ENCODE measurements around the gene MEI1.

MEI1 gene

DNA sequence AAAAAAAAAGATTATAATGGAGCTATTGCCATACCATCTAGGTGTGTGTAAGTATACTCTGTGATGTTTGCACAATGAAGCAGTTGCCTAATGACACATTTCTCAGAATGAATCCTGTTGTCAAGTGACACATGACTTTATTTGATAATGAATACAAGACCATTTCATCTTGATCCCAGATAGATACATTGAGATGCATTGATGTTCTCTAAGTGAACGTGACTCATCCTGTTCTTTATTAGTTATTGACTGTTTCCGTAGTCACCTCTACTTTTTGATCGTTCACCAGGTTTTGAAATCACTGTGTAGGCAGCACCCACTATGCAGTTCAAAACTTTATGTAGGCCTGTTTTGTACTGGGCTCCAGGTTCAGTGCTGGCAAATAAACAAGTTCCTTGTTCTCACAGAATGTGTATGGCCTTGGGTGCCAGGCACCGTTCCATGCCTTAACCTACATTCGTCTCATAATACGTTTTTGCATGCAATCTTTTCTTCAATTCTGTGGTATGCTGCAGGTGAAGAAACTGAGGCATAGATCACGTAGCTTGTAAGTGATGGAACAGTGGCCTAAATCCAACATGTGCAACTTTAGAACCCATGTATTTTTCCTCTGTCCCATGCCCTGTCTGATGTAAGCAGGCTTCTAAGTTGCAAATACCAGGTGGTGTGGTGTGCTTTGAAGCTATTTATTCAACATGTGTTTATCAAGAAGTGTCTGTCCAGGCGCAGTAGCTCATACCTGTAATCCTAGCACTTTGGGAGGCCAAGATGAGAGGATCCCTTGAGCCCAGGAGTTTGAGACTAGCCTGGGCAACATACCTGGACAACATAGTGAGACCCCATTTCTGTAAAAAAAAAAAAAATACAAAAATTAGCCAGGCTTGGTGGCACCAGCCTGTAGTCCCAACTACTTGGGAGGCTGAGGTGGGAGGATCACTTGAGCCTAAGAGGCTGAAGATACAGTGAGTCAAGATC lies 144.0 kb downstream of the MEI1 start:
- DNase-seq: no peak

DNA sequence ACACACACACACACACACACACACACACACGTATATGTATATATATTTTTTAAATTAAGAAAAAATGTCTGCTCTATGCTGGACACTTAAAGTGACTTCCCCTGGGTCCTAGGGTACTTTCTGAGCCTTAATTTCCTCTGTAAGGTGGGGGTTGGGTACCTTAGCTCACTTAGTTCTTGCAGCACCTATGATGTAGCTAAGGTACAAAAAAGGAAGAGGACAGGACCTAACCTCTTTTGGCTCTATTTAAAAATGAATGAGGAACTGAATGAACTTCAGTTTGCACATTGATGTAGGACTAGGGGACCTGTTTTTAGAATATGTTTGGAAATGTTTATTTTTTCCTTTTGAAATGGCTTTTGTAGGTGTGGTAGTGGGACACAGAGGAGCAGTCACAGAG lies 144.7 kb downstream of the MEI1 start:
- no peak for DNase-seq

DNA sequence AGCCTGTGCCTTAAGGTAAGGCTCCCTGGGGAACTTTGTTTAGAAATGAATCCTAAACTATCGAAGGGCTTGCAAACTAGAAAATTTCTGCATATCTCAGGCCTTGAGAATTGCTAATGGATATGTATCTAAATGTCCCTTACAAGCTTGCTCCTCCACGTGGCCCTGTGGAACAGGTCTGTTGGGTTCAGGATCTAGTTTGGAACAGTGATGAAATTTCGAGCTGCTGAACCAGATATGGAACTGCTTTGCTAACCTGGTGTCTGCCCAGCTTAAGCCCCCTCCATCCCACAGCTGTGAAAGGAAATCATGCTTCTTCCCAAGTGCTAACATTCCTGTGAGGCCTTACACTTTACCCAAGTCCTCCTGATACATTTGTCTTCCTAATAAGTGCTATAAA lies 145.2 kb downstream of the MEI1 start:
- no peak for DNase-seq

DNA sequence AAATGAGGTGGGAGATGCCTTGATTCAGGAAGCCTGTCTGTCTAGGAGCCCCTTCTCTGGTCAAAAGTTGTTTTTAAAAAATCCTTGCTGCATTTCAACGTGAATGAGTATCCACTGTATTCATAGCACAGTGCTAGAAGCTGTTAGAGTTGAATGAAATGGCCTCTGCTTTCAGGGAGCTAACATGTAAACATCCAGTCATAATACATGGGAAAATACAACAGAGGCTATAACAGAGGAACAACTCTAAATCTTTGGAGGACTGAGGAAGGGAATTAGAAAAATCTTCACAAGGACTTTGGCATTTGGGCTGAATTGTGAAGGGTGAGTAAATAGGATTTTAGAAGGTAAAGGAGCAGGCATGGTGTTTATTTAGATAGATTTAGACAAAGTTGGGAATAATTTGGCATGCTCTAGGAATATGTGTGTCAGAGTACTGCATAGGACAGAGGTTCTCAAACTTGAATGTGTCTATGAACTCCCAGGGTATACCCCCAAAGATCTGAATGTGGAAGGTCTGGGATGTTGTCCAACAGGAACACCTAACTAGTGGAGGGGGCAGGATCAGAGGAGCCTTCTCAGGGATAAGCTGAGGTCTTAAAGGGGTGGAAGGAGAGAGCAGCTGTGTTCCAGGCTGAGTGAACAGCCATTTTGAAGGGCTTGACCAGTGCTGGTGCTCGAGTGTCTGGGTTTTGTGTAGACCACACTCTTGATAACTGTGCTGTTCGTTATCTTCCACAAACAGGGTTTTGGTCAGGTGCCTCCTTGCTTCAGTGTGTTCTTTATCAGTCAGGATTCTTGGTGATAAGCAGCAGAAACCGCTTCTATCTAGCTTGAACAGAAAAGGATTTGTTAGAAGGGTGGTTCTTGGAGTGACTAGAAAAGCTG lies 146.3 kb downstream of the MEI1 start:
- no peak for DNase-seq

DNA sequence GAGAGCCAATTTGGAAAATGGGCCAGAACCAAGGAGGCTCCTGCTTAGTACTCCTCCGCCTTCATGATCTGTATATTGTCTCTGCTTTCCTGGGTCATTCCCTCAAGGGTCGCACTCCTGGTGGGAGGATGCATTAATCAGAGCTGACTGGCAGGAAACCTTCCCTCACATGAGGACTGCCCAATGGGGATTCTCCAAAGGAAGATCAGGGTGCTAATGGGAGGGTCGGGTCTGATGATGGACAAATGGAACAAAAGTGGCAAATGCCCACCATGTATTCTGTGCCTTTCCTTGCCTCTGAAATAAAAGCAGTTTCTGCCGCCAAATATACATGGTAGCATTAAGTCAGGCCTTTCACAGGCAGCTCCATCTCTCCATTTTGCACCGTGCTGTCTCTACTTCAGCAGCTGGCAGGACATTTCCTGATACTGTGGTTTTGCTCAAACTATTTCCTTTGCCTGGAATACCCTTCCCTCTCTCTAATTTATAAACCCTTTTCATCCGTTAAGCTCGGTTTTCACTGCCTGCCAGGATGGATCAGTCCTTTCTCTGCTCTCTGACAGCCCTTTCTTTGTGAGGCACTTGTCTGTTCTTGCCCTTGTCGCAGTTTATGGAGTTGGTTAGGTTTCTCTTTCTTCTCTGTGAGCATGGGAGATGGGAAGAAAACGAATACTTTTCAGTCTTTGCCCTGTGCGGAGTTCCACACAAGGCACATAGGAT lies 147.1 kb downstream of the MEI1 start:
- no peak for DNase-seq

DNA sequence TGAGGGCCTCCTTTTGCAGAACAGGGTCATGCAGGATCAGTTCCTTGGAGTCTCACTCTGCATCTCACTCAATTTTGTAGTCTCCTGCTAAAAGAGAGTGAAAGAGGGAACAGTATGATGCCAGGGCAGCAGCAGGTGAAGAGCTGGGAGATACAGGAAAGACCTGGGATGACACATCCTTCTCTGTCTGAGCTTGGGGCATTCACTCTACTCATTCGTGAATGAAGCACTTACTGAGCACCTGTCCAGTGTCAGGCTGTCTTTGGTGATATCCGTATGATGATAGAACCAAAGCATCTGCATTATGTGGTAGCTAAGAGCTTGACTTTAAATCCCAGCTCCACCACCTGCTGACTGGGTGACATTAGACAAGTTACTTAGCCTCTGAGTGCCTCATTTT lies 148.0 kb downstream of the MEI1 start:
- no peak for DNase-seq

DNA sequence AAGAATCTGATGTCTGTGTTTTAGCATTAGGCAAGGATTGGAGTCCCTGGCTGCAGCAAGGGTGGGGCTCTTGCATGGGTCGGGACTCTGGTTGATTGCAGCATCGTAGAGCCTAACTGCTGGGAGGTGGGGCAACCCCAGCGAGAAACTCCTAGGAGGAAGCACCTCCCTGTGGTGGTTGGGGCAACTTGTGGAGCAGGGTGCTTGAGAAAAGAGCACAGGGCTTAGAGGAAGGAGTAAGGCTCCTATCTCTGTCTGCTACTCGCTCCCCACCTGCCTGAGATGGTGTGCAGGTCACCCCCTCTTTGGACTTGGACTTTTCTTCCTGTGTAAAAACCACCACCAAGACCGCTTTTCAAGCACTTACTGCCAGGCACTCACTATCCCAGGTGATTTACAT lies 149.2 kb downstream of the MEI1 start:
- no peak for DNase-seq

All from NCI-H2081 (cell line).